ENCODE measurements around the gene PPY. TPM values are rescaled to one million over a fixed set of nuclear protein-coding genes. Genes with fewer than 3 reads are reported as not detected.
"Not testable (repeated sequence)": the region's sequence is repeated elsewhere in the genome, so short reads cannot be mapped to it uniquely, and the experiment has no call there.

PPY gene
- total RNA-seq, 4 donors from 2014 or later = not detected

- intact Hi-C loops (cut with DNase I; ENCODE audit: low total_unique reads) = no loop called here
- WGBS, 2 donors = 54 to 60% methylated on average over 9 of the region's 9 CpGs
- TF ChIP-seq POLR2A (IDR thresholded peaks at IDR 0.05) (no peak), CTCF (IDR thresholded peaks at IDR 0.05) (no peak)
- DNase-seq (ENCODE audit: low spot score in 2 of 2) = no peak
- no peak overlapping the region for H3K4me3 ChIP-seq (ENCODE audit: low read depth, poor library complexity, severe bottlenecking)
Measured at GRCh38 chr17:43967251-43967875, 25.1 kb upstream of the PPY start.

- DNase-seq (ENCODE audit: low spot score in 2 of 2) = no peak
- H3K4me3 ChIP-seq (ENCODE audit: low read depth, poor library complexity, severe bottlenecking) = no peak overlapping the region
- 56 to 63% methylated on average over 3 of the region's 3 CpGs for WGBS, 2 donors
- intact Hi-C loops (cut with DNase I; ENCODE audit: low total_unique reads) = no loop called here
- no peak for TF ChIP-seq POLR2A (IDR thresholded peaks at IDR 0.05)
- no peak for TF ChIP-seq CTCF (IDR thresholded peaks at IDR 0.05)
Measured at GRCh38 chr17:43966276-43966675, 24.0 kb upstream of the PPY start.

GRCh38 chr17:43962479-43962878 is 20.2 kb upstream of the PPY start:
- DNase-seq (ENCODE audit: low spot score in 2 of 2) = no peak
- no peak overlapping the region for H3K4me3 ChIP-seq (ENCODE audit: low read depth, poor library complexity, severe bottlenecking)
- 57 to 58% methylated on average over 7 of the region's 7 CpGs for WGBS, 2 donors
- intact Hi-C loops (cut with DNase I; ENCODE audit: low total_unique reads) = no loop called here
- no peak for TF ChIP-seq POLR2A (IDR thresholded peaks at IDR 0.05)
- TF ChIP-seq CTCF (IDR thresholded peaks at IDR 0.05) = no peak

GRCh38 chr17:43961954-43962353 is 19.7 kb upstream of the PPY start:
- H3K4me3 ChIP-seq (ENCODE audit: low read depth, poor library complexity, severe bottlenecking) = no peak overlapping the region
- no peak for DNase-seq (ENCODE audit: low spot score in 2 of 2)
- WGBS, 2 donors = 86% methylated on average over 2 of the region's 2 CpGs
- intact Hi-C loops (cut with DNase I; ENCODE audit: low total_unique reads) = no loop called here
- no peak for TF ChIP-seq POLR2A (IDR thresholded peaks at IDR 0.05)

- H3K4me3 ChIP-seq (ENCODE audit: low read depth, poor library complexity, severe bottlenecking); intact Hi-C loops (cut with DNase I; ENCODE audit: low total_unique reads); DNase-seq (ENCODE audit: low spot score in 2 of 2): not testable (repeated sequence)
- 98 to 99% methylated on average over 6 of the region's 6 CpGs for WGBS, 2 donors
Measured at GRCh38 chr17:43961292-43961691, 19.0 kb upstream of the PPY start.

GRCh38 chr17:43958748-43959352 is 16.6 kb upstream of the PPY start:
- no peak overlapping the region for H3K4me3 ChIP-seq (ENCODE audit: low read depth, poor library complexity, severe bottlenecking)
- 62 to 66% methylated on average over 2 of the region's 2 CpGs for WGBS, 2 donors
- intact Hi-C loops (cut with DNase I; ENCODE audit: low total_unique reads) = no loop called here
- TF ChIP-seq POLR2A (IDR thresholded peaks at IDR 0.05) (no peak), CTCF (IDR thresholded peaks at IDR 0.05) (no peak)
- DNase-seq (ENCODE audit: low spot score in 2 of 2) = no peak

GRCh38 chr17:43956222-43956621 is 13.9 kb upstream of the PPY start:
- intact Hi-C loops (cut with DNase I; ENCODE audit: low total_unique reads) = no loop called here
- DNase-seq (ENCODE audit: low spot score in 2 of 2) = no peak
- WGBS, 2 donors = 76 to 88% methylated on average over 8 of the region's 8 CpGs
- TF ChIP-seq CTCF (IDR thresholded peaks at IDR 0.05) (no peak), POLR2A (IDR thresholded peaks at IDR 0.05) (no peak)
- no peak overlapping the region for H3K4me3 ChIP-seq (ENCODE audit: low read depth, poor library complexity, severe bottlenecking)

All from lower leg skin (tissue), 4 donors.